B cell (primary cell): ENCODE results near the gene ISG20L2. TPM values are rescaled to one million over a fixed set of nuclear protein-coding genes. Genes with fewer than 3 reads are reported as not detected.

ENCODE experiments used
- ATAC-seq: fragments of 200-7000 bp; cut with Tn5 transposase; one replicate; pipeline ENCODE4 v1.10.0; 2021; ENCODE audit warnings: low read depth, mild to moderate bottlenecking, moderate number of reproducible peaks, moderate library complexity
- CTCF ChIA-PET: fragments of 350-600 bp; sonication (Branson Sonifier 250); formaldehyde crosslinking; loops from one replicate; lab custom pipeline; 2021; ENCODE audit warnings: antibody characterized with exemption, inconsistent platforms; lab: Charles Lee
- POLR2A ChIA-PET: fragments of 350-600 bp; sonication (Branson Sonifier 250); formaldehyde crosslinking; loops from one replicate; lab custom pipeline; 2021; ENCODE audit warnings: antibody characterized with exemption; lab: Charles Lee
- DNase-seq: peaks from one replicate; pipeline ENCODE4 v3.0.0; 2013
- H2AFZ ChIP-seq: 2 replicates; pipeline ENCODE4 v1.6.1; 2012; ENCODE audit warnings: mild to moderate bottlenecking, low read depth, low read length; ENCODE audit not compliant: insufficient read depth, poor library complexity, severe bottlenecking
- H3K27ac ChIP-seq, 2 donors: 1 replicate in 1 of 2; 2 replicates in 1 of 2; pipeline ENCODE4 v1.5.1; 2012 to 2013; ENCODE audit warnings: low read length in 2 of 2, mild to moderate bottlenecking in 2 of 2, moderate library complexity in 1 of 2
- H3K27me3 ChIP-seq, 4 experiments: fragments of 200-600 bp in 1 of 4; sonication (generic) in 1 of 4; replicated peaks in 1 of 4; 1 replicate in 2 of 4; 2 replicates in 2 of 4; pipeline versions ENCODE4 v1.6.1 to v1.7.0; 2013 to 2016; ENCODE audit warnings: low read length in 3 of 4, mild to moderate bottlenecking in 2 of 4, mixed read lengths in 1 of 4, moderate library complexity in 1 of 4; ENCODE audit not compliant: insufficient read depth in 4 of 4, control insufficient read depth in 3 of 4; ENCODE audit errors: control extremely low read depth in 1 of 4
- H3K36me3 ChIP-seq, 2 experiments: replicated peaks in 1 of 2; 1 replicate in 1 of 2; 2 replicates in 1 of 2; pipeline versions ENCODE4 v1.6.1 to v1.7.1; 2013; ENCODE audit warnings: low read length in 1 of 2; ENCODE audit not compliant: insufficient read depth in 2 of 2, control insufficient read depth in 1 of 2; ENCODE audit errors: control extremely low read depth in 1 of 2, extremely low read depth in 1 of 2
- H3K4me1 ChIP-seq, 2 donors: fragments of 200-600 bp in 1 of 2; sonication (generic) in 1 of 2; 1 replicate in 1 of 2; 2 replicates in 1 of 2; pipeline versions ENCODE4 v1.5.1 to v1.6.1; 2013 to 2017; ENCODE audit warnings: low read length in 2 of 2; ENCODE audit not compliant: control insufficient read depth in 2 of 2, insufficient read depth in 2 of 2
- H3K4me2 ChIP-seq: replicated peaks from 2 replicates; pipeline ENCODE3; 2012; ENCODE audit warnings: mild to moderate bottlenecking, low read depth, low read length; ENCODE audit not compliant: poor library complexity, severe bottlenecking
- H3K4me3 ChIP-seq, 5 experiments: fragments of 200-600 bp in 1 of 5; sonication (generic) in 1 of 5; 1 replicate in 3 of 5; 2 replicates in 2 of 5; pipeline versions ENCODE4 v1.5.1 to v1.7.0; 2011 to 2016; ENCODE audit warnings: low read length in 4 of 5, mild to moderate bottlenecking in 4 of 5, low read depth in 2 of 5, control low read depth in 1 of 5, moderate library complexity in 1 of 5; ENCODE audit not compliant: insufficient read depth in 1 of 5; ENCODE audit errors: control extremely low read depth in 1 of 5, extremely low read depth in 1 of 5
- H3K79me2 ChIP-seq: fragments of 200-600 bp; sonication (generic); one replicate; pipeline ENCODE4 v1.6.0; 2016; ENCODE audit warnings: low read length; ENCODE audit not compliant: control insufficient read depth, insufficient read depth
- H3K9ac ChIP-seq: fragments of 200-600 bp; sonication (generic); 2 replicates; pipeline ENCODE4 v1.6.1; 2017; ENCODE audit warnings: mild to moderate bottlenecking, low read length, moderate library complexity
- H3K9me3 ChIP-seq, 3 donors: one replicate each; pipeline versions ENCODE4 v1.6.1 to v1.7.1; 2013; ENCODE audit warnings: low read length in 2 of 3; ENCODE audit not compliant: control insufficient read depth in 2 of 3, insufficient read depth in 1 of 3; ENCODE audit errors: control extremely low read depth in 1 of 3
- H4K20me1 ChIP-seq: 2 replicates; pipeline ENCODE4 v1.6.0; 2012; ENCODE audit warnings: mild to moderate bottlenecking, low read length; ENCODE audit not compliant: insufficient read depth, control insufficient read depth, poor library complexity, severe bottlenecking
- H3K27ac Mint-ChIP-seq: one replicate; pipeline ENCODE4 v1.8.0; 2021; ENCODE audit warnings: mixed read lengths
- H3K27me3 Mint-ChIP-seq: one replicate; pipeline ENCODE4 v1.8.0; 2021; ENCODE audit warnings: mixed read lengths
- H3K4me1 Mint-ChIP-seq: one replicate; pipeline ENCODE4 v1.8.0; 2021; ENCODE audit warnings: mixed read lengths
- H3K4me3 Mint-ChIP-seq: one replicate; pipeline ENCODE4 v1.8.0; 2021; ENCODE audit warnings: mixed read lengths
- H3K9me3 Mint-ChIP-seq: one replicate; pipeline ENCODE4 v1.8.0; 2022; ENCODE audit warnings: mixed read lengths; ENCODE audit not compliant: insufficient read depth
- EZH2 ChIP-seq: IDR thresholded peaks from 2 replicates; pipeline ENCODE4 v1.6.1; 2012; ENCODE audit warnings: borderline replicate concordance, low read depth, mild to moderate bottlenecking, moderate library complexity, low read length; ENCODE audit not compliant: insufficient read depth, poor library complexity, severe bottlenecking
- WGBS: methylation state at CpG from one replicate; pipeline ENCODE4 v1.1.5; 2013; ENCODE audit warnings: missing lambda C conversion rate; ENCODE audit not compliant: insufficient coverage; 5-methylcytosine and 5-hydroxymethylcytosine counted together
- intact Hi-C: fragments of 100-400 bp; cut with micrococcal nuclease; formaldehyde crosslinking; loops from one replicate; pipeline ENCODE4 v1.10.0; 2022
- polyA plus RNA-seq: library from polyadenylated mRNA; depleted of rRNA; stranded (reverse); fragments of >200 nt; gene quantifications from 2 replicates; pipeline ENCODE4 v1.2.3, GENCODE V29; 2012
- total RNA-seq, 2 donors: library from RNA; stranded (reverse); fragments of 120-200 nt in 1 of 2; gene quantifications; 1 replicate in 1 of 2; 2 replicates in 1 of 2; pipeline versions ENCODE4 v1.2.3 to v1.2.4, GENCODE V29; 2013 to 2022
- TF ChIP-seq, protein P1 (sequence below): fragments of 200-600 bp; IDR thresholded peaks from one replicate; pipeline ENCODE4 v1.8.0; 2022; ENCODE audit warnings: antibody characterized with exemption, mild to moderate bottlenecking

ISG20L2 gene
- total and polyA plus RNA-seq, 2 donors (not counting 1 experiment from before 2014, with no cell fraction given) = 30.1 to 51.7 TPM

GRCh38 chr1:156742801-156743200, 14.2 kb upstream of the ISG20L2 start:
- Histone ChIP-seq H3K4me1 (peaks cover 29 to 39% of the 10 kb centered on the region in 2 donors), H3K4me3 (no peak overlapping the region), H3K9me3 (no peaks in the 10 kb centered on the region), H3K27ac (no peak overlapping the region), H4K20me1 (peaks cover 4% of the 10 kb centered on the region), H3K36me3 (peaks cover 0 to 30% of the 10 kb centered on the region in 2 experiments), H3K27me3 (no peaks in the 10 kb centered on the region), H3K9ac (no peak overlapping the region), H3K4me2 (no peak overlapping the region), H3K79me2 (peaks cover 33% of the 10 kb centered on the region), H2AFZ (no peak overlapping the region)
- intact Hi-C loops = no loop called here
- CTCF ChIA-PET = interaction anchor here (5.1 kb wide), 1 partner anchor 17 kb away, joined by 43 read pairs; no protein-coding TSS in a partner anchor
- 89% methylated on average over 1 of the region's 4 CpGs for WGBS
- Mint-ChIP-seq H3K27ac (no peak overlapping the region), H3K4me1 (peaks cover 51% of the 10 kb centered on the region), H3K27me3 (no peaks in the 10 kb centered on the region), H3K4me3 (no peak overlapping the region), H3K9me3 (peaks cover 2% of the 10 kb centered on the region)
- ATAC-seq = no peak
- POLR2A ChIA-PET = interaction anchor here (0.6 to 2.8 kb wide), 3 partner anchors 9 to 345 kb away, joined by 3 to 39 read pairs (median 5); partner anchors contain the start of genes HDGF, ISG20L2 and METTL25B
- DNase-seq = no peak
- TF ChIP-seq EZH2 = no peak
- TF ChIP-seq, protein P1, sequence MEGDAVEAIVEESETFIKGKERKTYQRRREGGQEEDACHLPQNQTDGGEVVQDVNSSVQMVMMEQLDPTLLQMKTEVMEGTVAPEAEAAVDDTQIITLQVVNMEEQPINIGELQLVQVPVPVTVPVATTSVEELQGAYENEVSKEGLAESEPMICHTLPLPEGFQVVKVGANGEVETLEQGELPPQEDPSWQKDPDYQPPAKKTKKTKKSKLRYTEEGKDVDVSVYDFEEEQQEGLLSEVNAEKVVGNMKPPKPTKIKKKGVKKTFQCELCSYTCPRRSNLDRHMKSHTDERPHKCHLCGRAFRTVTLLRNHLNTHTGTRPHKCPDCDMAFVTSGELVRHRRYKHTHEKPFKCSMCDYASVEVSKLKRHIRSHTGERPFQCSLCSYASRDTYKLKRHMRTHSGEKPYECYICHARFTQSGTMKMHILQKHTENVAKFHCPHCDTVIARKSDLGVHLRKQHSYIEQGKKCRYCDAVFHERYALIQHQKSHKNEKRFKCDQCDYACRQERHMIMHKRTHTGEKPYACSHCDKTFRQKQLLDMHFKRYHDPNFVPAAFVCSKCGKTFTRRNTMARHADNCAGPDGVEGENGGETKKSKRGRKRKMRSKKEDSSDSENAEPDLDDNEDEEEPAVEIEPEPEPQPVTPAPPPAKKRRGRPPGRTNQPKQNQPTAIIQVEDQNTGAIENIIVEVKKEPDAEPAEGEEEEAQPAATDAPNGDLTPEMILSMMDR = no peak

GRCh38 chr1:156742017-156742416, 13.5 kb upstream of the ISG20L2 start:
- Histone ChIP-seq H3K4me1 (peaks cover 22 to 31% of the 10 kb centered on the region in 2 donors), H3K27me3 (no peaks in the 10 kb centered on the region), H3K79me2 (peaks cover 32% of the 10 kb centered on the region), H3K27ac (peak overlapping the region in 1 of 2 donors; percentile 95), H3K4me2 (peak overlapping the region; percentile 84), H3K4me3 (peak overlapping the region in 1 of 5 experiments; percentile 51), H4K20me1 (no peaks in the 10 kb centered on the region), H3K9me3 (no peaks in the 10 kb centered on the region), H3K9ac (no peak overlapping the region), H2AFZ (no peak overlapping the region), H3K36me3 (peaks cover 0 to 37% of the 10 kb centered on the region in 2 experiments)
- ChIA-PET CTCF (interaction anchor here (2.4 to 5.1 kb wide), 2 partner anchors 16 to 25 kb away, joined by 18 to 43 read pairs; partner anchors contain the start of gene PRCC), POLR2A (interaction anchor here (1.5 to 2.8 kb wide), 3 partner anchors 9 to 25 kb away, joined by 5 to 43 read pairs (median 39); partner anchors contain the start of genes HDGF, ISG20L2, METTL25B and PRCC)
- Mint-ChIP-seq H3K27ac (peak overlapping the region; percentile 98), H3K27me3 (no peaks in the 10 kb centered on the region), H3K4me1 (peaks cover 44% of the 10 kb centered on the region), H3K9me3 (peaks cover 2% of the 10 kb centered on the region), H3K4me3 (peak overlapping the region; percentile 96)
- DNase-seq (no peak), ATAC-seq (no peak)
- WGBS = no CpG with 5 or more reads among the region's 3 CpGs
- intact Hi-C loops = no loop called here
- TF ChIP-seq EZH2 = no peak
- TF ChIP-seq, protein P1 = no peak
